ENCODE results near the gene BECN2. TPM values are rescaled to one million over a fixed set of nuclear protein-coding genes. Genes with fewer than 3 reads are reported as not detected.

Gene BECN2
- total RNA-seq, 1 donor from 2014 or later: not detected

DNA sequence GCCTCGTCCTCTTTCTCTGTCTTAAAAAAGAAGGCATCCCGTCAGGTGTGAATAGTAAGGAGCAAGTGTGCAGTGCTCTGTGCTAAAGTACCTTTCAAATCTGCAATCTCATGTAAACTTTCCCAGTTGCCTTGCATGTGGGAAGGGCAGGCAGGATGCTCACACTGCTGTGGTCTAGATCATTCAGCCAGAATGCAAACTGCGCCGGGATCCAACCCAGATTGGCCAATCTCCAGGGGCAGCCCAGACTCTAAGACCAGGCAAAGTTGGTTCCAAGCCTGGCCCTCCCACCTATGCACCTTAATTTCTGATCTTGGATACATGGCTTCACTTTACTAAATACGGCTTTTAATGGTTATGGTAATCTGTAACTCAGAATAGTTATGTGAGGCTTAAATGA is 44.5 kb downstream of the BECN2 start:
- Mint-ChIP-seq H3K27ac (ENCODE audit: unreplicated experiment) (no peak overlapping the region), H3K27me3 (ENCODE audit: low read depth) (no peaks in the 10 kb centered on the region), H3K36me3 (ENCODE audit: low read depth) (no peaks in the 10 kb centered on the region), H3K4me3 (no peak overlapping the region), H3K4me1 (peaks cover 12% of the 10 kb centered on the region), H3K9me3 (no peaks in the 10 kb centered on the region)
- TF ChIP-seq, protein P1, sequence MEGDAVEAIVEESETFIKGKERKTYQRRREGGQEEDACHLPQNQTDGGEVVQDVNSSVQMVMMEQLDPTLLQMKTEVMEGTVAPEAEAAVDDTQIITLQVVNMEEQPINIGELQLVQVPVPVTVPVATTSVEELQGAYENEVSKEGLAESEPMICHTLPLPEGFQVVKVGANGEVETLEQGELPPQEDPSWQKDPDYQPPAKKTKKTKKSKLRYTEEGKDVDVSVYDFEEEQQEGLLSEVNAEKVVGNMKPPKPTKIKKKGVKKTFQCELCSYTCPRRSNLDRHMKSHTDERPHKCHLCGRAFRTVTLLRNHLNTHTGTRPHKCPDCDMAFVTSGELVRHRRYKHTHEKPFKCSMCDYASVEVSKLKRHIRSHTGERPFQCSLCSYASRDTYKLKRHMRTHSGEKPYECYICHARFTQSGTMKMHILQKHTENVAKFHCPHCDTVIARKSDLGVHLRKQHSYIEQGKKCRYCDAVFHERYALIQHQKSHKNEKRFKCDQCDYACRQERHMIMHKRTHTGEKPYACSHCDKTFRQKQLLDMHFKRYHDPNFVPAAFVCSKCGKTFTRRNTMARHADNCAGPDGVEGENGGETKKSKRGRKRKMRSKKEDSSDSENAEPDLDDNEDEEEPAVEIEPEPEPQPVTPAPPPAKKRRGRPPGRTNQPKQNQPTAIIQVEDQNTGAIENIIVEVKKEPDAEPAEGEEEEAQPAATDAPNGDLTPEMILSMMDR (conservative IDR thresholded peaks at IDR 0.05): no peak
- no peak for DNase-seq (ENCODE audit: low read depth, low spot score)

DNA sequence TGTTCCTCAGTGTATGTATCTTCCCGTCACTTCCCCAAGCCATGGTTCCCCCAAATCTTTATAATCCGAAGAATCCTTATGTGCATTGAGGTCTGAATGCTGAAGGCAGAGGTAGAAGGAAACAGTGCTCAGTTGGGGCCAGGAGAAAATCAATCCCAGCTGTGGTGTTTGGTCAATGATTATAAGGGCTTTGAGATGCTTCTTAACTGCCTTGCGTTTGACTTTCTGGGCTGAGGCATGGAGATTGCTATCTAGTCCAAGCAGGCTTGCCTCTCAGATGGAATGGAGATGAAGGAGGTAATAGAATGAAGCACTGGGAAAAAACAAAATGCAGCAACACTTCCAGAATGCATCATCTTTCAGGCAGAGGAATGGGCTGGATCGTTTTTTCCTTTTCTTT is 44.9 kb downstream of the BECN2 start:
- H3K4me3 Mint-ChIP-seq: no peak overlapping the region
- no peaks in the 10 kb centered on the region for H3K9me3 Mint-ChIP-seq
- no peaks in the 10 kb centered on the region for H3K36me3 Mint-ChIP-seq (ENCODE audit: low read depth)

DNA sequence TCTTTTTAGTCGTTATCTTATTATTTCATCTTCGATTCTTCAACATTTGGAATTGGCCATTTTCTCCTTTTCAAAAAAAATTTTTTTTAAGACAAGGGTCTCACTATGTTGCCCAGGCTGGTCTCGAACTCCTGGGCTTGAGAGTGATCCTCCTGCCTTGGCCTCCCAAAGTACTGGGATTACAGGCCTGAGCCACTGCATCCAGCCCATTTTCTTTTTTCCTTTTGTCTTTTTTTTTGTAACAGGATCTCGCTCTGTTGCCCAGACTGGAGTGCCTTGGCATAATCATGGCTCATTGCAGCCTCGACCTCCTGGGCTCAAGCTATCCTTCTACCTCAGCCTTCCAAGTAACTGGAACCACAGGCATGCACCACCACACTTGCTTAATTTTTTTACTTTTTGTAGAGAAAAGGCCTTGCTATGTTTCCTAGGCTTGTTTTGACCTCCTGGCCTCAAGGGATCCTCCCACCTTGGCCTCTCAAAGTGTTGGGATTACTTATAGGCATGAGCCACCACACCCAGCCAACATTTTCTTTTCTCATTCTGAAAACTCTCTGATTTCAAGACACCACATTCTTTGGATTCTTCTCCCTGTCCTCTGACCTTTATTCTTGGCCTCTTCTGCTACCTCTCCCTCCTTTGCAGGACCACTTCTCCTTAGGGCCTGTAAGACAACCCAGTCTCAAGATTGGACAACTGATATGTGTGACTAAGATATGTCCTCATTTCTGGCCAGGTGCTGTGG is 47.4 kb downstream of the BECN2 start:
- H3K27ac Mint-ChIP-seq (ENCODE audit: unreplicated experiment): no peak overlapping the region
- H3K9me3 Mint-ChIP-seq: no peaks in the 10 kb centered on the region
- H3K36me3 Mint-ChIP-seq (ENCODE audit: low read depth): no peaks in the 10 kb centered on the region
- no peak for DNase-seq (ENCODE audit: low read depth, low spot score)
- no peaks in the 10 kb centered on the region for H3K4me1 Mint-ChIP-seq
- H3K4me3 Mint-ChIP-seq: no peak overlapping the region
- no peaks in the 10 kb centered on the region for H3K27me3 Mint-ChIP-seq (ENCODE audit: low read depth)
- TF ChIP-seq, protein P1 (conservative IDR thresholded peaks at IDR 0.05): no peak

More for the DNA sequence above, 44.9 kb downstream of the BECN2 start:
- DNase-seq (ENCODE audit: low read depth, low spot score): no peak
- Mint-ChIP-seq H3K27me3 (ENCODE audit: low read depth) (no peaks in the 10 kb centered on the region), H3K27ac (ENCODE audit: unreplicated experiment) (no peak overlapping the region), H3K4me1 (peaks cover 12% of the 10 kb centered on the region)
- TF ChIP-seq, protein P1 (conservative IDR thresholded peaks at IDR 0.05): no peak

DNA sequence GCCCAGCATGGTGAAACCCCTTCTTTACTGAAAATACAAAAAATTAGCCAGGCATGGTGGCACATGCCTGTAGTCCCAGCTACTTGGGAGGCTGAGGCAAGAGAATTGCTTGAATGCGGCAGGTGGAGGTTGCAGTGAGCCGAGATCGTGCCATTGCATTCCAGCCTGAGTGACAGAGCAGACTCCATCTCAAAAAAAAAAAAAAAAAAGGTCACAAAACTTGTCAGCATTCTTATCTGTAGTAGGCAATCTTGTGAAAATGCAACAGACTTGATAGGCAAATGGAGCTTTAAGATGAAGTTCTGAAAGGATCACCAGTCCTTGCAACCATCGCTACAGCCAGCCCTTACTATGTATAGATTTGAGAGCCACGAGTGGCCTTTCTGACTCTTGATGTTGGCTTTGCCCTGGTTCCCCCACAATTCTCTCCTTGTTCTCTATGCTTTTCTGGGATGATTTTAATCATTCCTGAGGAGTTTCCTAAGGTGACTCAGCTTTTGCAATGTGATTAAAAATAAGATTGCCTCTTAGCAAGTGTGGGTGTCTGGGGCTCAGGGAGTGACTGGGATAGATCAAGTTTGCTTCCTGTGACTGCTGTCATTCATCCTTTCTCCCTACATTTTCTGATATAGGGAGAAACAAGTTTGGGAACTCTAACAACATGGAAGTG is 48.4 kb downstream of the BECN2 start:
- H3K36me3 Mint-ChIP-seq (ENCODE audit: low read depth): no peaks in the 10 kb centered on the region

DNA sequence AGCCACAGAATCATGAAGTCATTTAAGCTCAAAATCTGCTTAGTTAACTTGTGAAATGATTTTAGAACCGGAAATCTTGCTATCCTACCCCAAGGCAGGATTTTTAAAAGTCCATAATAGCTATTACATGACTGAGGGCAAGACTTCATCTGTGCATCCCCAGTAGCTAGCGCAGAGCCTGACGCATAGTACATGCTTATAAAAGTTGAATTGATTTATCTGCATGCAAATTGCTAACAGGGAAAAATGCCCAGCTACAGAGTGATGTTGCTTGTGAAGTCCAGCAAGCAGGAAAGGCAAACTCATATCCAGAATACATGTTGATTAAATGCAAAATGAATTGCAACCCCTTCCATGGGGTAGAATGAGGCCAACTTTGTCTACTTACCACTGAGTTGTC is 49.4 kb downstream of the BECN2 start:
- DNase-seq (ENCODE audit: low read depth, low spot score): no peak
- Mint-ChIP-seq H3K27ac (ENCODE audit: unreplicated experiment) (no peak overlapping the region), H3K27me3 (ENCODE audit: low read depth) (no peaks in the 10 kb centered on the region), H3K4me1 (no peaks in the 10 kb centered on the region), H3K9me3 (no peaks in the 10 kb centered on the region), H3K4me3 (no peak overlapping the region), H3K36me3 (ENCODE audit: low read depth) (no peaks in the 10 kb centered on the region)
- TF ChIP-seq, protein P1 (conservative IDR thresholded peaks at IDR 0.05): no peak

More for the DNA sequence above, 48.4 kb downstream of the BECN2 start:
- Mint-ChIP-seq H3K4me1 (no peaks in the 10 kb centered on the region), H3K27me3 (ENCODE audit: low read depth) (no peaks in the 10 kb centered on the region), H3K9me3 (no peaks in the 10 kb centered on the region), H3K27ac (ENCODE audit: unreplicated experiment) (no peak overlapping the region), H3K4me3 (no peak overlapping the region)
- no peak for DNase-seq (ENCODE audit: low read depth, low spot score)
- TF ChIP-seq, protein P1 (conservative IDR thresholded peaks at IDR 0.05): no peak

Other genes starting within 250 kb of the BECN2 start
- 49.2 and 49.3 TPM in 2 replicates for gene EXO1, start 109.6 kb upstream of the BECN2 start, total RNA-seq
- gene MAP1LC3C, start 41.3 kb downstream of the BECN2 start, total RNA-seq: 0.54 and 1.1 TPM in 2 replicates